K562 (cell line): ENCODE results near the gene GNAL. TPM values are rescaled to one million over a fixed set of nuclear protein-coding genes. Genes with fewer than 3 reads are reported as not detected.
A peak's percentile ranks its signal among the peaks of the same experiment; 100 is the strongest.

Experiments
- ARID1B ChIP-seq: fragments of 450-650 bp; IDR thresholded peaks from 2 replicates; pipeline ENCODE4 v1.6.1; 2016; ENCODE audit warnings: antibody characterized with exemption, mild to moderate bottlenecking, inconsistent platforms
- COPS2 ChIP-seq: fragments of 450-650 bp; conservative IDR thresholded peaks from 2 replicates; pipeline ENCODE4 v1.6.1; 2016; ENCODE audit warnings: mild to moderate bottlenecking, moderate library complexity
- ELF4 ChIP-seq: fragments of 450-650 bp; formaldehyde crosslinking; IDR thresholded peaks from 2 replicates; pipeline ENCODE4 v1.4.0; 2022; ENCODE audit warnings: missing genetic modification characterization
- FOXJ2 ChIP-seq: fragments of 200-800 bp; sonication (Bioruptor generic); IDR thresholded peaks from 2 replicates; pipeline ENCODE4 v1.6.1; 2016; ENCODE audit warnings: missing genetic modification characterization, missing compliant biosample characterization
- FOXM1 ChIP-seq, 2 experiments: fragments of 450-650 bp in 1 of 2; sonication (generic) in 1 of 2; formaldehyde crosslinking in 1 of 2; IDR thresholded peaks; 2 replicates each; pipeline versions ENCODE4 v1.6.1 to v1.9.0; 2017 to 2022; ENCODE audit warnings: low read depth in 2 of 2, mild to moderate bottlenecking in 2 of 2, missing genetic modification reagents in 1 of 2, moderate library complexity in 1 of 2
- HEY1 ChIP-seq: fragments of 250-450 bp; sonication (Bioruptor Pico); IDR thresholded peaks from 2 replicates; pipeline ENCODE4 v1.5.0; 2020; ENCODE audit warnings: mild to moderate bottlenecking, moderate library complexity, borderline replicate concordance
- HNRNPLL ChIP-seq: fragments of 200-400 bp; formaldehyde crosslinking; IDR thresholded peaks from 2 replicates; pipeline ENCODE4 v1.6.1; 2017; ENCODE audit warnings: low read length, low read depth, mild to moderate bottlenecking; ENCODE audit not compliant: poor library complexity, severe bottlenecking
- KAT2B ChIP-seq: IDR thresholded peaks from one replicate; pipeline ENCODE4 v1.6.1; 2012; ENCODE audit warnings: low read depth, mild to moderate bottlenecking, control low read depth, inconsistent platforms, low read length, moderate library complexity
- KLF6 ChIP-seq: fragments of 250-450 bp; sonication (Bioruptor Pico); IDR thresholded peaks from 2 replicates; pipeline ENCODE4 v1.4.0; 2020; ENCODE audit warnings: mild to moderate bottlenecking, moderate library complexity, borderline replicate concordance
- MAFF ChIP-seq: IDR thresholded peaks from 2 replicates; pipeline ENCODE4 v1.6.1; 2012; ENCODE audit warnings: low read length, improper control_type of control experiment
- MAFK ChIP-seq: IDR thresholded peaks from 2 replicates; pipeline ENCODE4 v1.6.1; 2011; ENCODE audit warnings: low read length, improper control_type of control experiment
- MXI1 ChIP-seq: IDR thresholded peaks from 2 replicates; pipeline ENCODE4 v1.6.1; 2011; ENCODE audit warnings: low read depth, mild to moderate bottlenecking, improper control_type of control experiment, low read length
- POLR3A ChIP-seq: IDR thresholded peaks from 2 replicates; pipeline ENCODE4 v1.6.1; 2011; ENCODE audit warnings: borderline replicate concordance, mild to moderate bottlenecking, moderate library complexity; ENCODE audit not compliant: insufficient read length, insufficient read depth; ENCODE audit errors: extremely low read depth
- TGIF2 ChIP-seq: sonication (generic); formaldehyde crosslinking; IDR thresholded peaks from 2 replicates; pipeline ENCODE4 v1.8.1; 2022; ENCODE audit warnings: mild to moderate bottlenecking, missing genetic modification reagents, moderate library complexity
- THRA ChIP-seq: fragments of 450-650 bp; IDR thresholded peaks from 2 replicates; pipeline ENCODE4 v1.6.1; 2017; ENCODE audit warnings: mild to moderate bottlenecking, moderate library complexity
- TRIM25 ChIP-seq: fragments of 450-650 bp; IDR thresholded peaks from 2 replicates; pipeline ENCODE4 v1.7.0; 2016; ENCODE audit warnings: borderline replicate concordance
- ZNF3 ChIP-seq: fragments of 250-450 bp; sonication (Bioruptor Pico); IDR thresholded peaks from 2 replicates; pipeline ENCODE4 v1.5.0; 2021; ENCODE audit warnings: mild to moderate bottlenecking, moderate library complexity
- ZNF316 ChIP-seq: fragments of 450-650 bp; IDR thresholded peaks from 2 replicates; pipeline ENCODE4 v1.6.1; 2016
- ZNF512 ChIP-seq: IDR thresholded peaks from 2 replicates; pipeline ENCODE4 v1.6.1; 2016; ENCODE audit warnings: missing genetic modification characterization, missing compliant biosample characterization
- ZNF518B ChIP-seq: fragments of 250-450 bp; sonication (Bioruptor Pico); IDR thresholded peaks from 2 replicates; pipeline ENCODE4 v1.5.0; 2021; ENCODE audit warnings: mild to moderate bottlenecking, moderate library complexity
- polyA plus RNA-seq, 8 experiments: library from polyadenylated mRNA; depleted of rRNA in 4 of 8; stranded (reverse) in 5 of 8; unstranded in 3 of 8; fragments of >200 nt; fragmentation: Nextera tagmentation in 2 of 8; fragmentation: Illumina TruSeq in 1 of 8; extraction: Ambion mirVana in 2 of 8; extraction: Trizol in 1 of 8; gene quantifications; 2 replicates each; pipeline versions ENCODE4 v1.2.1 to v1.2.3, GENCODE V29; 2011 to 2014; ENCODE audit warnings: inconsistent platforms in 1 of 8, missing spikeins in 1 of 8
- total RNA-seq, 7 experiments: library from RNA; depleted of rRNA in 6 of 7; stranded (reverse); fragments of >200 nt in 6 of 7; fragmentation: Illumina TruSeq in 2 of 7; extraction: Trizol in 2 of 7; gene quantifications; 2 replicates each; pipeline versions ENCODE4 v1.2.1 to v1.2.3, GENCODE V29; 2011 to 2021; ENCODE audit warnings: low replicate concordance in 1 of 7

The GNAL gene
- total and polyA plus RNA-seq, 9 of the 15 experiments (the other 6 are each of a cell fraction or from before 2014, with no cell fraction given) = under 0.01 to 0.10 (median 0.01) TPM; not detected in 5

- no peak for TF ChIP-seq HNRNPLL
- peak; percentile 99 for TF ChIP-seq ZNF316
- no peak for TF ChIP-seq FOXJ2 (tag)
- 0 out of 2 replicates have a peak, but pooled peaks have one; percentile 17 for TF ChIP-seq ZNF512 (tag)
- TF ChIP-seq POLR3A = no peak
- no peak for TF ChIP-seq ZNF518B (CRISPR knock-in tag)
- TF ChIP-seq ARID1B = no peak
- TF ChIP-seq MAFF = peak; percentile 90
- no peak for TF ChIP-seq MXI1
- no peak for TF ChIP-seq TGIF2 (CRISPR knock-in tag)
- TF ChIP-seq TRIM25 = no peak
- no peak for TF ChIP-seq KLF6 (CRISPR knock-in tag)
- TF ChIP-seq ZNF3 (CRISPR knock-in tag) = no peak
- TF ChIP-seq KAT2B = no peak
- TF ChIP-seq COPS2 = no peak
- TF ChIP-seq HEY1 = no peak
- no peak for TF ChIP-seq THRA
- TF ChIP-seq ELF4 = no peak
- TF ChIP-seq FOXM1 (IDR thresholded peaks at IDR 0.05; ENCODE audit: low read depth) = no peak
- no peak for TF ChIP-seq FOXM1 (CRISPR knock-in tag; IDR thresholded peaks at IDR 0.05; ENCODE audit: low read depth)
- TF ChIP-seq MAFK = peak; percentile 89
These were observed 156.6 kb downstream of the GNAL start (continued) for GRCh38 chr18:11845654-11846053.
